HUDEP-2 (cell line): ENCODE measurements around the gene IGF2BP3.

Source experiments
- DNase-seq, 76 experiments: peaks; one replicate each; lab custom pipeline; 2025; ENCODE audit not compliant: unreplicated experiment in 76 of 76; lab: John Stamatoyannopoulos, UW

Gene IGF2BP3

GRCh38 chr7:23347682-23348180 lies 122.6 kb downstream of the IGF2BP3 start:
- DNase-seq: no peak

- DNase-seq: no peak
These were observed 123.1 kb downstream of the IGF2BP3 start for GRCh38 chr7:23347033-23347681.

- no peak for DNase-seq
These were observed 124.0 kb downstream of the IGF2BP3 start for GRCh38 chr7:23346316-23346715.

- no peak for DNase-seq
These were observed 124.7 kb downstream of the IGF2BP3 start for GRCh38 chr7:23345601-23346000.

GRCh38 chr7:23343806-23344475 lies 126.3 kb downstream of the IGF2BP3 start:
- DNase-seq: no peak

GRCh38 chr7:23343102-23343501 lies 127.2 kb downstream of the IGF2BP3 start:
- DNase-seq: no peak

- DNase-seq: no peak
These were observed 128.3 kb downstream of the IGF2BP3 start for GRCh38 chr7:23341846-23342598.

GRCh38 chr7:23338863-23339262 lies 131.4 kb downstream of the IGF2BP3 start:
- no peak for DNase-seq

GRCh38 chr7:23338439-23338838 lies 131.9 kb downstream of the IGF2BP3 start:
- DNase-seq: no peak

GRCh38 chr7:23337374-23337773 lies 132.9 kb downstream of the IGF2BP3 start:
- no peak for DNase-seq

- DNase-seq: no peak
These were observed 133.4 kb downstream of the IGF2BP3 start for GRCh38 chr7:23336799-23337283.

- no peak for DNase-seq
These were observed 134.2 kb downstream of the IGF2BP3 start for GRCh38 chr7:23336086-23336485.

- no peak for DNase-seq
These were observed 134.7 kb downstream of the IGF2BP3 start for GRCh38 chr7:23335621-23336020.

GRCh38 chr7:23335136-23335535 lies 135.2 kb downstream of the IGF2BP3 start:
- no peak for DNase-seq

- no peak for DNase-seq
These were observed 135.7 kb downstream of the IGF2BP3 start for GRCh38 chr7:23334482-23335056.

- peak in 1 of 76 experiments; percentile 4 for DNase-seq
These were observed 136.5 kb downstream of the IGF2BP3 start for GRCh38 chr7:23333671-23334246.

GRCh38 chr7:23332910-23333612 lies 137.2 kb downstream of the IGF2BP3 start:
- peak in 3 of 76 experiments; percentile 3 to 23 (median 11) for DNase-seq

GRCh38 chr7:23332193-23332592 lies 138.1 kb downstream of the IGF2BP3 start:
- no peak for DNase-seq

- DNase-seq: no peak
These were observed 139.2 kb downstream of the IGF2BP3 start for GRCh38 chr7:23331132-23331531.

- no peak for DNase-seq
These were observed 154.9 kb downstream of the IGF2BP3 start for GRCh38 chr7:23315366-23315765.
